HG03139 (cell line): Measurements from ENCODE around the gene GBA3.

ENCODE experiments used
- ATAC-seq: cut with Tn5 transposase; IDR thresholded peaks from one replicate; pipeline ENCODE4 v1.9.1; 2021; ENCODE audit not compliant: unreplicated experiment

The GBA3 gene

GRCh38 chr4:22692736-22693135 lies at the start of gene GBA3:
GBA3 (plus strand) TSS chr4:22692937.
- ATAC-seq = no peak

- no peak for ATAC-seq
Observed at GRCh38 chr4:22643952-22644351, 48.8 kb upstream of the GBA3 start.

GRCh38 chr4:22645481-22646182 lies 47.1 kb upstream of the GBA3 start:
- ATAC-seq = no peak

GRCh38 chr4:22648996-22649395 lies 43.7 kb upstream of the GBA3 start:
- no peak for ATAC-seq

GRCh38 chr4:22650771-22651170 lies 42.0 kb upstream of the GBA3 start:
- no peak for ATAC-seq

- ATAC-seq = no peak
Observed at GRCh38 chr4:22653752-22654151, 39.0 kb upstream of the GBA3 start.

GRCh38 chr4:22661443-22661842 lies 31.3 kb upstream of the GBA3 start:
- ATAC-seq = no peak

- no peak for ATAC-seq
Observed at GRCh38 chr4:22667332-22667940, 25.3 kb upstream of the GBA3 start.

- no peak for ATAC-seq
Observed at GRCh38 chr4:22668301-22668700, 24.4 kb upstream of the GBA3 start.

GRCh38 chr4:22668702-22669101 lies 24.0 kb upstream of the GBA3 start:
- no peak for ATAC-seq

GRCh38 chr4:22670956-22671355 lies 21.8 kb upstream of the GBA3 start:
- ATAC-seq = no peak

- ATAC-seq = no peak
Observed at GRCh38 chr4:22672519-22672918, 20.2 kb upstream of the GBA3 start.

- ATAC-seq = no peak
Observed at GRCh38 chr4:22672944-22673343, 19.8 kb upstream of the GBA3 start.

GRCh38 chr4:22674700-22675099 lies 18.0 kb upstream of the GBA3 start:
- no peak for ATAC-seq

GRCh38 chr4:22676063-22676462 lies 16.7 kb upstream of the GBA3 start:
- no peak for ATAC-seq

- no peak for ATAC-seq
Observed at GRCh38 chr4:22677780-22678179, 15.0 kb upstream of the GBA3 start.

- ATAC-seq = no peak
Observed at GRCh38 chr4:22678940-22679854, 13.5 kb upstream of the GBA3 start.

- ATAC-seq = no peak
Observed at GRCh38 chr4:22680065-22680642, 12.6 kb upstream of the GBA3 start.

GRCh38 chr4:22683726-22684125 lies 9.0 kb upstream of the GBA3 start:
- no peak for ATAC-seq

GRCh38 chr4:22686141-22686540 lies 6.6 kb upstream of the GBA3 start:
- ATAC-seq = no peak

- no peak for ATAC-seq
Observed at GRCh38 chr4:22688236-22688635, 4.5 kb upstream of the GBA3 start.
